GM12878 (cell line): Measurements from ENCODE around the gene SYNPR.

Experiments
- CBX5 ChIP-seq: sonication (generic); IDR thresholded peaks from 2 replicates; pipeline ENCODE4 v1.6.1; 2016; ENCODE audit warnings: low read depth, moderate library complexity, mild to moderate bottlenecking, inconsistent platforms
- KDM1A ChIP-seq: fragments of 200-600 bp; sonication (generic); IDR thresholded peaks from 2 replicates; pipeline ENCODE4 v1.6.1; 2016; ENCODE audit warnings: borderline replicate concordance
- MEF2A ChIP-seq: IDR thresholded peaks from 2 replicates; pipeline ENCODE4 v1.6.1; 2011; ENCODE audit warnings: low read depth, mild to moderate bottlenecking, low read length, moderate library complexity; ENCODE audit not compliant: insufficient read depth
- MXI1 ChIP-seq: fragments of 150-350 bp; IDR thresholded peaks from 2 replicates; pipeline ENCODE4 v1.6.1; 2011; ENCODE audit warnings: low read depth, mild to moderate bottlenecking, inconsistent platforms, low read length, improper control_type of control experiment
- POLR2AphosphoS5 ChIP-seq: IDR thresholded peaks from 2 replicates; pipeline ENCODE4 v1.6.1; 2011; ENCODE audit warnings: mild to moderate bottlenecking, low read length, inconsistent platforms
- RAD21 ChIP-seq: IDR thresholded peaks from 2 replicates; pipeline ENCODE4 v1.6.1; 2011; ENCODE audit warnings: mild to moderate bottlenecking, low read depth, low read length, moderate library complexity; ENCODE audit not compliant: insufficient read depth
- ZNF24 ChIP-seq: fragments of 450-650 bp; IDR thresholded peaks from 2 replicates; pipeline ENCODE4 v1.6.1; 2017; ENCODE audit warnings: antibody characterized with exemption, mild to moderate bottlenecking
- TF ChIP-seq, protein P1 (sequence below), 3 experiments: IDR thresholded peaks in 2 of 3; conservative IDR thresholded peaks in 1 of 3; 2 replicates each; pipeline ENCODE4 v1.5.1; 2011; ENCODE audit warnings: low read depth in 3 of 3, low read length in 3 of 3, mild to moderate bottlenecking in 3 of 3, control low read depth in 2 of 3, moderate library complexity in 2 of 3, inconsistent platforms in 1 of 3, mixed read lengths in 1 of 3; ENCODE audit not compliant: control insufficient read depth in 2 of 3, insufficient read depth in 1 of 3; ENCODE audit errors: extremely low read depth in 1 of 3
- TF ChIP-seq, protein P2 (sequence below): IDR thresholded peaks from 2 replicates; pipeline ENCODE4 v1.6.1; 2012; ENCODE audit warnings: low read depth, low read length, improper control_type of control experiment

DNA sequence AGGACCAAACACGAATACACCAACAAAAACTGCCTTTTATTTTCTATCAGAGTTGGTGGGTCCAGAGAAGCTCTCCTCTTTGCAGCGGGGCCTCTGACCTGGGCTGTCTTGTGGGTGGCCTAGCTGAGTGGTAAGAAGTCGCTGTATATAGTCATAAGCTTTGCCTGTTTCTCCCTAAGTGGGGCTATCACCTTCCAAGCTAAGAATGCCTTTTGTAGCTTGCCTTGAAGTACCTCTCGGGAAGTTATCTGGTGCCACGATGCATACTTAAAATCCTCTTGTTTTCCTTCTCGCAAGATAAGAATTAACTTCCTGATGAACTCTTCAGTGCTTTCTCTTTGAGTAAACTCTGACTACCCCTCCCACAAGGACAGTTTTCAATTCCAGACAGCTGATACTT, 178.8 kb downstream of the SYNPR start:
- TF ChIP-seq, protein P1, sequence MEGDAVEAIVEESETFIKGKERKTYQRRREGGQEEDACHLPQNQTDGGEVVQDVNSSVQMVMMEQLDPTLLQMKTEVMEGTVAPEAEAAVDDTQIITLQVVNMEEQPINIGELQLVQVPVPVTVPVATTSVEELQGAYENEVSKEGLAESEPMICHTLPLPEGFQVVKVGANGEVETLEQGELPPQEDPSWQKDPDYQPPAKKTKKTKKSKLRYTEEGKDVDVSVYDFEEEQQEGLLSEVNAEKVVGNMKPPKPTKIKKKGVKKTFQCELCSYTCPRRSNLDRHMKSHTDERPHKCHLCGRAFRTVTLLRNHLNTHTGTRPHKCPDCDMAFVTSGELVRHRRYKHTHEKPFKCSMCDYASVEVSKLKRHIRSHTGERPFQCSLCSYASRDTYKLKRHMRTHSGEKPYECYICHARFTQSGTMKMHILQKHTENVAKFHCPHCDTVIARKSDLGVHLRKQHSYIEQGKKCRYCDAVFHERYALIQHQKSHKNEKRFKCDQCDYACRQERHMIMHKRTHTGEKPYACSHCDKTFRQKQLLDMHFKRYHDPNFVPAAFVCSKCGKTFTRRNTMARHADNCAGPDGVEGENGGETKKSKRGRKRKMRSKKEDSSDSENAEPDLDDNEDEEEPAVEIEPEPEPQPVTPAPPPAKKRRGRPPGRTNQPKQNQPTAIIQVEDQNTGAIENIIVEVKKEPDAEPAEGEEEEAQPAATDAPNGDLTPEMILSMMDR (IDR thresholded peaks at IDR 0.05 in 2 of 3, conservative IDR thresholded peaks at IDR 0.05 in 1 of 3; ENCODE audit: control insufficient read depth in 2 of 3, extremely low read depth in 1 of 3, insufficient read depth in 1 of 3, low read depth in 3 of 3, low read length in 3 of 3): no peak
- TF ChIP-seq RAD21: no peak
- no peak for TF ChIP-seq ZNF24
- no peak for TF ChIP-seq KDM1A
- TF ChIP-seq CBX5: no peak
- no peak for TF ChIP-seq MXI1
- TF ChIP-seq, protein P2, sequence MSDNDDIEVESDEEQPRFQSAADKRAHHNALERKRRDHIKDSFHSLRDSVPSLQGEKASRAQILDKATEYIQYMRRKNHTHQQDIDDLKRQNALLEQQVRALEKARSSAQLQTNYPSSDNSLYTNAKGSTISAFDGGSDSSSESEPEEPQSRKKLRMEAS: no peak
- no peak for TF ChIP-seq MEF2A
- TF ChIP-seq POLR2AphosphoS5: no peak
